Activated gamma-delta T cell treated with anti-CD3 and anti-CD28 coated beads, Interleukin-2, amount 50 U/mL, for 16 hours (primary cell): ENCODE measurements around the gene VRK3.

ENCODE experiments used
- DNase-seq: peaks from one replicate; pipeline ENCODE4 v3.0.0-alpha.2; 2020; ENCODE audit warnings: low read depth

VRK3 gene

DNA sequence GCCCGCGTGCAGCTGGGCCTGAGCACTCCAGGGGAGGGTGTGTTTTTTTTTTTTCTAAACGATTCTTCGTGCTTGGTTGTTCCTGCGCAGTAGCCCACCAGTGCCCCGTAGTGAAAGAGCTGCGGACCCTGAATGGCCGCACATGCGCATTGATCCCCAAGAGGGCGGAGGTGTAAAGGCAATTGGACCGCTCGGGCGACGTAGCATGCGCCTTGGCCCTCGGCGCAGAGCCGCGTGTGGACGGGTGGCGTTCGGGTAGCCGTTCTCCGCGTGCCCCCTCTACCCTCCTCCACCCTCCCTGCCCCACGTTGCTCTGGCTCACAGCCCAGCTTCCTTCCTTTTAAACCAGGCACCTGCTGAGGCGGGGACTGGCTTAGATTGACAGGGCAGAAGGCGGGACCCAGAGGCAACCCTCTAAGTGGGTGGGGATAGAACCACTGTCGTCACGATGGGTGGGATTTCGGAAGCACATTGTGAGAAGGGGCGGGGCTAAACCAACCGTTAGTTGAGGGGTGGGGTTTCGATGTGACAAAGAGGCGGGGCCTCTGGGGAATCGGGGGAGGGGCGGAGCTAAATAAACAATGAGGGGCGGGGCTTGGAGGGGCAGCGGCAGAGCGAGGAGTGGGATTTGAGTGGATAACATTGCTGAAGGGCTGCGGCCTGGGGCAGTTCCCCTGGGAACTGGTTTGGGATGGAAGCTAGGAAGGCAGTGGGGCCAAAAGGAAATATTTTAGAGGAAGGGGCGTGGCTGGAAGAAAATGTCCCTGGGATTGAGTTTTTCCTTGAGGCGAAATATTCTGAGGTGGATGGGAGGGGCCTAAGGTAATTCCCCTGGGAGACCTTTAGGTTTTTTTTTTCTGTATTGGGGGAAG, 95.3 kb downstream of the VRK3 start:
- DNase-seq = peak; percentile 86

DNA sequence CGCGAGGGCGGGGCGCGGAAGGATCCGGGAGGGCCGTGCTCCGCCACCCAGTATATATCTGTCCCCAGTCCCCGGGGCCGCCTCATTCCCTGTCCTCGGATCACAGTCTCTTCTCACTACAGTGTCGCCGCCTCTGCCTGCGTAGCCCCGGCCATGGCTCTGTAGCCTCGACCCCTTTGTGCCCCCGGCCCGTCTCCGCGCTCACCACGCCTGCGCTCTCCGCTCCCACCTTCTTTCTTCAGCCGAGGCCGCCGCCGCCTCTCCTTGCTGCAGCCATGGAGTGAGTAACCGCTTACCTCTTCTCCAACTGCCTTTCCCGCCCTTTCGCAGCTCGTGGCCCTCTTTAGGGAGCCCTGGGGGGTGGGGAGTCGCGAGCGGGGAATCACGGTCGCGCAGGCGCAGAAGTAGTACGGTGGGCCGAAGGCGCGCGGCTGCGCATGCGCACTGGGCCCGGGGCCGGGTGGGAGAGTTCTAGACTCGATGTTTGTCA, 96.0 kb downstream of the VRK3 start, which contains the start of the genes ATF5 and NUP62:
TSS of gene ATF5 (plus strand) at position 85 of the 490 bp plus-strand sequence. CDS start 1,646 bp downstream, outside the sequence.
TSS of gene NUP62 (minus strand) at position 384 of the 490 bp plus-strand sequence. CDS start 19,697 bp downstream, outside the sequence.
- DNase-seq = peak; percentile 89

DNA sequence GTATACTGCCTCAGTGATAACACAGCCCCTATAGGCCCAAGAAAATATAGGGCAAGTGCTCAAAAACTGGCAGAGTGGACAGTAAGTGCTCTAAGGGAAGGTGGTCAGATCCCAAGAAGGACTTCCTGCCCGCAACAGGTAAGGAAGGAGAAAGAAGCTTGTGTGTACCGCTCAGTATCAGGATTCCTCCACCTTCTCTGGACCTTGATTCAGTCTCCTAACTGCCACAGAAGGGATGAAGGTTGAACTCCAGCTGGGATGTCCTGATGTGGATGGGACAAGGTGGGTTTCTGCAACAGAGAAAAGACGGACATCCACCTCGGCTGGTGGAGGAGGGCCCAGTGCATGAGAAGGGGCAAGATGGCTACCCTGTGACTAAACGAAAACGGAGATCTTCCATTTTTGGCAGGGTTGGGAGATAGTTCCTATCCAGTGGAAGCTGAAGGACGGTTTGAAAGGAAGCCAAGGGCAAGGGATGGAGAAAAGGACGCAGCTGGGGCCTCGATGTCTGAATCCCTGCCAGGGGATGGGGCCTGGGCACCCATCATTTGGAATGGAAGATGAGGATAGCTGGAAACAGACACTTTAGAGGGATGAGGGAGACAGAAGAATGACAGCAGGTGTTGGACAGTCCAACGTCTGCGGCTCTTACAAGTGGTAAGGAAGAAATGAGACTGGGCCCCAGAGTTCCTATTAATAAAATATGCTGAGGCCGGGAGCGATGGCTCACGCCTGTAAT, 97.5 kb downstream of the VRK3 start:
- DNase-seq = no peak

DNA sequence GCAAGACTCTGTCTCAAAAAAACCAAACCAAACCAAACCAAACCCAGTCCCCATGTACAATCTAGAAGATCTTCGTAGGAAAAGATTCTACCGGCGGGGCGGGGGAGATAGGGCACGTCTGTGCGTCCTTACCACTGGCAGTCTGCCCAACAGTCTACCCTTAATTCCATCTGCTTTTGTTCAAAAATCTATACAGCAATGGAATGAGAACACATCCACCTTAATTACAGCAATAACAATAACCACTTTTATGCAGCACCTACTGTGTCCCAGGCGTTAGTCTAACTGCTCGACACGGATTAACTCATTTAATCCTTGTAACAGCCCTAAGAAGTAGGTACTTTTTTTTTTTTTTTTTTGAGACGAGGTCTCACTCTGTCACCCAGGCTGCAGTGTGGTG, 98.7 kb downstream of the VRK3 start:
- no peak for DNase-seq
